Activated CD8-positive, alpha-beta memory T cell treated with anti-CD3 and anti-CD28 coated beads, Interleukin-2, amount 50 U/mL, for 1 hour (primary cell): ENCODE results near the gene SLC4A3.

Experiments used
- DNase-seq: peaks from one replicate; pipeline ENCODE4 v3.0.0-alpha.2; 2020; ENCODE audit errors: extremely low read depth

Gene SLC4A3

GRCh38 chr2:219613461-219614070 is 13.9 kb upstream of the SLC4A3 start:
- no peak for DNase-seq

GRCh38 chr2:219614076-219614860 is 13.2 kb upstream of the SLC4A3 start:
- no peak for DNase-seq

- DNase-seq, result no peak
Observed at GRCh38 chr2:219615036-219615435, 12.4 kb upstream of the SLC4A3 start.

- DNase-seq, result no peak
Observed at GRCh38 chr2:219615894-219616293, 11.5 kb upstream of the SLC4A3 start.

GRCh38 chr2:219616550-219616949 is 10.9 kb upstream of the SLC4A3 start:
- DNase-seq, result no peak

- no peak for DNase-seq
Observed at GRCh38 chr2:219618733-219619122, 8.7 kb upstream of the SLC4A3 start.

- no peak for DNase-seq
Observed at GRCh38 chr2:219619235-219619634, 8.2 kb upstream of the SLC4A3 start.

- no peak for DNase-seq
Observed at GRCh38 chr2:219620546-219620945, 6.9 kb upstream of the SLC4A3 start.

GRCh38 chr2:219621935-219622334 is 5.5 kb upstream of the SLC4A3 start:
- DNase-seq, result no peak

GRCh38 chr2:219622472-219622871 is 5.0 kb upstream of the SLC4A3 start:
- DNase-seq, result no peak

- no peak for DNase-seq
Observed at GRCh38 chr2:219624565-219624964, 2.9 kb upstream of the SLC4A3 start.

GRCh38 chr2:219625179-219625578 is 2.3 kb upstream of the SLC4A3 start:
- DNase-seq, result no peak

GRCh38 chr2:219626540-219626939 is 890 bp upstream of the SLC4A3 start:
- no peak for DNase-seq

- DNase-seq, result no peak
Observed at GRCh38 chr2:219628235-219628985, 980 bp downstream of the SLC4A3 start.

- no peak for DNase-seq
Observed at GRCh38 chr2:219628986-219629901, 1.8 kb downstream of the SLC4A3 start.

- no peak for DNase-seq
Observed at GRCh38 chr2:219629976-219630695, 2.7 kb downstream of the SLC4A3 start.

- no peak for DNase-seq
Observed at GRCh38 chr2:219630770-219631405, 3.5 kb downstream of the SLC4A3 start.

- no peak for DNase-seq
Observed at GRCh38 chr2:219631406-219631891, 4.0 kb downstream of the SLC4A3 start.

- no peak for DNase-seq
Observed at GRCh38 chr2:219631904-219632759, 4.7 kb downstream of the SLC4A3 start.

- no peak for DNase-seq
Observed at GRCh38 chr2:219632760-219633105, 5.3 kb downstream of the SLC4A3 start.
